Measurements from ENCODE around the gene GCN1.

GRCh38 chr12:120148011-120148410, 46.5 kb downstream of the GCN1 start:
- no peak for TF ChIP-seq CTCF (IDR thresholded peaks at IDR 0.05)
- no peak for TF ChIP-seq RFX5 (IDR thresholded peaks at IDR 0.05)
- no peak for TF ChIP-seq POLR2A (IDR thresholded peaks at IDR 0.05; ENCODE audit: low read length)
- no peak for TF ChIP-seq MAX (IDR thresholded peaks at IDR 0.05)
- no peak for TF ChIP-seq MYC (IDR thresholded peaks at IDR 0.05; ENCODE audit: borderline replicate concordance, low read length)
